ENCODE measurements around the gene FNDC3B.

The FNDC3B gene

GRCh38 chr3:172266103-172266502 is 226.7 kb downstream of the FNDC3B start:
- intact Hi-C loops (cut with DNase I), result no loop called here
- no peak for DNase-seq

GRCh38 chr3:172268425-172268824 is 229.0 kb downstream of the FNDC3B start:
- DNase-seq, result no peak
- intact Hi-C loops (cut with DNase I), result no loop called here

- intact Hi-C loops (cut with DNase I), result no loop called here
- DNase-seq, result no peak
These were observed 229.5 kb downstream of the FNDC3B start for GRCh38 chr3:172268868-172269267.

DNA sequence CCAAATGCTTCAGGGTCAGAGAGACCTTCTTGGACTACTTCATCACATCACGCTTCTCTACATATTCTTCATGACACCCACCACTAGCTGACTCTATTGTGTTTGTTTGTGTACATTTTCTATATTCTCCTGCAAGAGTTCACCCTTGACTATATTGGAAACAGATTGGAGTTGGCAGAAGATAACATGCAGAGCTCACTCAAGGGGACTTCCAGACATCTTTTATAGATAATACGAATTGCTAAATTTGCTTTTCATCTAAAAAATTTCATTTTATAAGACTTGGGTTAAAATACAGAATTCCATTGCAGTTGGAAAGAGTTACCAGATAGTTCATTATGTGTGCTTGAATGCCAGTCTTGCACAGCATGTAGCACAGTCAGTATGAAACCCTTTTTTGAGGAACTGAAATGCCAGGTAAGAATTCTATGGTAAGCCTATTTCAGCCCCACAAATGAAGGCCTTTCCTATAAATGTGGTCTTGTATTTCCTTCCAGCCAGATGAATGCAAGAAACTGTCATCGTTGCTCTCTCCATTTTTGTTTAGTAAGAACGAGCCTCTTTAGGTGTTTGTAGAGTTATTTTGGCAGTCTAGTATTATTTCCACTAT is 231.3 kb downstream of the FNDC3B start:
- intact Hi-C loops (cut with DNase I), result no loop called here
- no peak for DNase-seq

DNA sequence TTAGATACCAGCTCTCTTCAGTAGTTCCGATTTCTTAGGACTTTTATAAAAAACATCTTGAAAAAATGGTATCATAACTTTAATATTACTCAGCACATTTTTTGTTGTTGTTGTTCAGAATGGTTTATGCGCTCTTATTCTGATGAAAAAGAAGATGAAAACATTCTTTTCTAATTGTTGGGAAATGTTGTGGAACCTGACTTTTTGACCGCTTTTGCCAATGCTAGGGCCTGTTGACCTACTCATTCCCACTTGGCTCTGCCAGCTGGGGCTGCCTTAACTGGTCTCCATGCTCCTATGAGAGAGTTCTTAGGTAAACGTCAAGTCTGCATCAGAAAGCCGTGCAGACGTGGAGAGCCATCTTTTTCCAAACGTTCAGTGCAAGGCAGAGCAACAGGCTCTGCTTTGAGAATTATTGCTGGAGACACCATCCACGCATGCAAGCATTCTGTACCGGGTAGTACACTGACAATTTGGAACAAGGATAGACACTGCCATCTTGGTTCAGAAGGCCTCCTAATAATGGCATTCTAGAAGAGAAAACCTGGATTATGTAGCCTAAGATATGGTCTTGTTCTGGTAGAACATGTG is 232.1 kb downstream of the FNDC3B start:
- intact Hi-C loops (cut with DNase I), result no loop called here
- no peak for DNase-seq

DNA sequence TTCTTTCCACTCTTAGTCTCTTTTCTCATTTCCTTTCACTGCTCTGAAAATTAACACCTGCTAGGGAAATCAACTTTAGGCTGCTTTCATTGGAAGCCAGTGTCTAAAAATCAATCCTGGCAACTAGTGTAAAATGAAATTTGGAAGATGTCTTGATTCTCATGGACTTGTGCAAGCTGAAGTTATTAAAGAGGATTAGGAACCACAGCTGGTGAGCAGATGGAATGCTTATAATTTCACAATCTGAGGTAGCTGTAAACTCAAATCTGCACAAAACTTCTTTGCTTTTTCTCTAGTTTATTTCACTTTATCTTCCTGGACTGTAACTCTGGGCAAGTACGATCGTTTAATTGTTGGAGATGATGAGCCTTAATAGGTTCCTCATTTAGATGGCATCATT is 233.3 kb downstream of the FNDC3B start:
- DNase-seq, result no peak
- intact Hi-C loops (cut with DNase I), result no loop called here

- intact Hi-C loops (cut with DNase I), result no loop called here
- no peak for DNase-seq
These were observed 234.0 kb downstream of the FNDC3B start for GRCh38 chr3:172273378-172273777.

GRCh38 chr3:172274906-172275305 is 235.5 kb downstream of the FNDC3B start:
- intact Hi-C loops (cut with DNase I), result no loop called here
- no peak for DNase-seq

DNA sequence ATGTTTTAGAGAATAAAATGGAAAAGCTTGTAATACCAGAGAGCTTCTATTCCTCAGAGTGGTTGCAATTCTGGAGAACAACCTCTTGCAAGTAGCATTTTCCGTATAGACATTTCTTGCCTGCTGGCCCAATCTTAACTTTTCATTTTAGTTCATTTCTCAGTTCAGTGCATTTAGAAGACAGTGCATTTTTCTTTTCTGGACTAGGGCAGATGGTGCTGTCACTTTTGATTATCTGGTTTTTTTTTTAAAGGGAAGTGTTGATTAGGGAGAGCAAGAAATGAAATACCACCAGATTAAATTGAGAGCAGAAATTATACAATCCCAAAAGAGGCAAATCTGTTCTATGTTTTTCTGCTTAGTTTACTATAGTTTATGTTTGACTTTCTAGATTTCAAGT is 236.2 kb downstream of the FNDC3B start:
- no peak for DNase-seq
- intact Hi-C loops (cut with DNase I), result no loop called here

DNA sequence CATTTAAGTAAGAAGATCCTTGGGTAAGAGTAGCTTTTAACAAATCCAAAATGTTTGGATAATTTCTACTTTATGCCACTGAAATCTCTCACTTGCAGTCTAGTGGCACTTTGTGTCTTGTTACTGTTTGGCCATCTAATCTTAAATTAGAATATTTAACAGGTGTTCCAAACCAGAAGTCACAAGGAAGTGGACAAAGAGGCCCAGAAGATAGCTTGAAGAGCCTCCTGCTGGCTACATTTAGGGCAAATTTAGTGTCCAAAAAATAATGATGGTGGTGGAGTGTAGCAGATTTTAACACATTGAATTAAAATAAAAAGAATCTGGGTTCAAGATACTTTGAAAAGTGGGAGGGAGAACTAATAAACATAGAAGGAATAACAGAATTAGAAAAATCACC is 236.7 kb downstream of the FNDC3B start:
- intact Hi-C loops (cut with DNase I), result no loop called here
- DNase-seq, result no peak

DNA sequence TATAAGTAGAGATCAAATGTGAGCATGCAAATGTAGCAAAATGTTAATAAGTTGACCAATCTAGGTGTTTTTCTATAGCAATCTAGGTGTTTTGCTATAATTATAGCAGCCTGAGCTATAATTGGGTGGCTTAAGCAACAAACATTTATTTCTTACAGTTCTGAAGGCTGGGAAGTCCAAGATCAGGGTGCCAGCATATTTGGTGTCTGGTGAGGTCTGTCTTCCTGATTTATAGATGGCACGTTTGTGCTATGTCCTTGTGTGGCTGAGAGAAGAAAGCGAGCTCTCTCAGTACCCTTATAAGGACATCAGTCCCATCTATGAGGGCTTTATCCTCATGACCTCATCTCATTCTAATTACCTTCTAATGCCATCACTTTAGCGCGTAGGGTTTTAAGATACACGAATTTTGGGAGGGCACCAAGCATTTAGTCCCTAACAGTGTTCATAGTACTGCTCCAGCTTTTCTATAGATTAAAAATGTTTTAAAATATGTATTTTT is 237.8 kb downstream of the FNDC3B start:
- DNase-seq, result no peak
- intact Hi-C loops (cut with DNase I), result no loop called here

- intact Hi-C loops (cut with DNase I), result no loop called here
- no peak for DNase-seq
These were observed 239.8 kb downstream of the FNDC3B start for GRCh38 chr3:172279191-172279640.

- no peak for DNase-seq
- intact Hi-C loops (cut with DNase I), result no loop called here
These were observed 240.6 kb downstream of the FNDC3B start for GRCh38 chr3:172279974-172280373.

DNA sequence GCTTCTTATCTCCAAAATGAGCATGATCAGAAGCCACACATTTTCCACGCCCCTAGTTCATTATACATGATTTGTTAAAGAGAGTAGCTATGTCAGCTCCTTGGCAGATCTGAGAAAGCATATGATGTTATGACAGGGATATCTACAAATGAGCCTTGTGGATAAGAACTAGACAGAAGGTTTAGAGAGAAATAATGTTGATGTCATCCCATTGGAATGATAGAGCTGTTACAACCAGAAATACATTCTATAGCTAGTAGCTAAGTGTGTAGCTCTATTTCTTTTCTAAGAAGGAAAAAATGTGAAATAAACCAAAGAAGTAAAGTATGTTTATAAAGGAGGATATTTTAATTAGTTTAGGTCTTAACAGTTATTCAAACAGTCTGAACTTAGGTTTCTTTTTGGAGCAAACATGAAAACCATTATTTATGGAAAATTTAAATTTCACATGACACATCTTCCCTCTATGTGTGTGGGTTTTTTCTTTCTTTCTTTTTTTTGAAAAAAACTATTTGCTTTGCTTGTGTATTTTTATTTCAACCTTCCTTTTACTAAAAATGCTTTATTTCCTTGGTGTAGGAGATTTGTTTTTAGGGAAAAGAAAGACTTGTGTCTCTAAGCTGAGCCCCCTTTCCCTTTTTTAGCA is 241.2 kb downstream of the FNDC3B start:
- DNase-seq, result no peak
- intact Hi-C loops (cut with DNase I), result no loop called here

DNA sequence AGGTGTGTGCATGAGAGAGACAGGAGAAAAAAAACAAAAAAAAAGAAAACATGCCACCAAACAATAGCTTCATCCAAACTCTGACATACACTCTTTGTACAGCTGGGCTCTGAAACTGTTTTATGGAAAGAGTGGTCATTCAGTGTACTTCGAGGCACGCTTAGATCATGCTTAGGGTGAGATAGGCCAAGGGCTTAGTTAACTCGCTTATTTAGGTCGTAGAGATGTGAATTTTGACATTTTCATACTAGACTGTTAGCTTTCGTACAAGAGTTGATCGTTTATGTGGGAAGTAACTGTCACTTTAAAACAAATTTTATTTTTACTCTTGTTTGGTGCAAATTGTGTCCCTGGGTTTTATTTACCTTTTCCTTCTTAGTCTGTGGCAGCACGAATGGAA is 242.5 kb downstream of the FNDC3B start:
- no peak for DNase-seq
- intact Hi-C loops (cut with DNase I), result no loop called here

DNA sequence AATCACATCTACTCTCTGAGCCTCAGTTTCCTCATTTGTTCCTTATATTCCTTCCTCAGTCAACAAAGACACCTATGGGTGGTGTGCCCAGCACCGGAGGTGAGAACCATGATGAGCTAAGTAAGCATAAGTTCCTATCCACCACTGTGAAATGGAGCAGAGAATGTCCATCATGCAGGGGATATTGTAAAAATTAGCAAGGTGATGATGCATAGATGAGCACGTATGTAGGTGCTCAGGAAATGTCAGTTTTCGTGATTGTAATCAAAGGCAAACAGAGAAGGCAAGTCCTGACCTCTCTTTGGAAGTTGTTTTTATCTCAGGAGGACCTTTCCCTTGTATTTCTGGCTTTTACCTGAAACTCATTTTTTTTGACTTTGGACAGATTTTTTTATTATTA is 243.5 kb downstream of the FNDC3B start:
- intact Hi-C loops (cut with DNase I), result no loop called here
- DNase-seq, result no peak

GRCh38 chr3:172283841-172284357 is 244.5 kb downstream of the FNDC3B start:
- intact Hi-C loops (cut with DNase I), result no loop called here

DNA sequence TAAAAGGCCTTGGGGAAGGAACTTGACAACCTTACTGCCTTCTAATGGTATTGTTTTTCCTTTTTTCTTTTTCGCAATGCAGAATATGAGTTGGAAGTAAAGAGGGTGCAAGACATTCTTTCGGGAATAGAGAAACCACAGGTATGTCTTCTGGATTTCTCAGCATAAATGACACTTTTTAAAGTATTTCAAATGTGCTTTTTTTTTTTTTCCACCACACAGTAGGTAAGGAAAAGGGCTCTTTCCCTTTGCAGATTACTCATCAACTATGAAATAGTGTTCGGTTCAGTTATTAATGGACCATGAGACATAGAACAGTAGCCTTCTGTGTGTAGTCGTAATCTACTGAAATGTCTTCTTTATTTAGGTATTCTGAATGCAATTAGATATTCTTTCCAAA is 246.5 kb downstream of the FNDC3B start:
- no peak for DNase-seq

More at GRCh38 chr3:172283841-172284357, 244.5 kb downstream of the FNDC3B start:
- DNase-seq, result no peak

DNA sequence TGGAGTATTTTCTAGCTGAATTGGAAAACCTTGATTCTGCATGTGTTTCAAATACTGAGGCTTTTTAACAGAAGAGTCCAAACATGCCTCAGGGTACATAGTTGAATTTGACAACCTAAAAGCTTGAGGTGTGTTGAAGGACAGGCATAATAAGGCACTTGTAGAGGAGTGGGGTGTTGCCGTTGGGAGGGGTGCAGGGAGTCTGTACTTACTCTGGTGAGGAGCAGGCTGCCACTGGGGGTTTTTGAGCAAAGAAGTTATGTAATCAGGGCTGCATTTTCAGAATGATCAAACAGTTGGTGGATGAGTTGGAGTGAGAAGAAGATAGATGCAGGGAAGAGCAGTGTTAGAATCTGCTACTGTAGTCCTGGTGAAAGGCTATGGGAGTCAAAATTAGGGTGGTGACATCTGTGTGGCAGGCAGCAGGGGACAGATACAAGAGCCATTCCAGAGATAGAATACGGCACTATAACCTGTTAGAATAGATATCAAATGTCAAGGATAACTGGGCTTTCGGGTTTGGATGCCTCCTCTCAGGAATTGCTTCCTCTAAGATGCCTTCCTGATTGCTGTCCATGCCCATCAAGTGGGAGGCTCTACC is 247.3 kb downstream of the FNDC3B start:
- DNase-seq, result no peak
- intact Hi-C loops (cut with DNase I), result no loop called here

More for the DNA sequence above, 246.5 kb downstream of the FNDC3B start:
- intact Hi-C loops (cut with DNase I), result no loop called here

DNA sequence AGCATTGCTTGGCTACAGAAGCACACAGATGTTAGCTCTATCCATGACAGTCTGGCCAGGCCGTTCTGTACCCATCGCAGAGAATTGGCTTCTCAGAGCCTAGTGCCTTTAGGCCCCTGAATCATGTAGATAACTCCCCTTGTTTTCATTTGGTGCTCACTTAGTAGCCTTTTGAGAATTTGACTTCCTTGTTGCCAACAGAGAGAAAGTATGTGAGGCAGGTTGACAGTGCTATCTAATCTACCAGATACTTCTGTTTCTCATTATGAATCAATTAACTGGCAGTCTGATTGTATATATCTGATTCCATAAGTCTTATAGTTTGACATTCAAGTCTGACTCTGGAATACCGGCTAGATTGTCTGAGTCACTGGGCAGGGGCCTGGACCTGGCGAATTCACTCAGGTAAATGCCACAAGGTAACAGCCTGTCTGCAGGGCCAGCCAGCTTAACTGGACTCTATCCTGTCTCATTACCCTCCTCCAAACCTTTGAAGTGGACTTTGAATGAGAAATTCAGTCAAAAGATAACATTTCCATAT is 248.6 kb downstream of the FNDC3B start:
- no peak for DNase-seq
- intact Hi-C loops (cut with DNase I), result no loop called here

DNA sequence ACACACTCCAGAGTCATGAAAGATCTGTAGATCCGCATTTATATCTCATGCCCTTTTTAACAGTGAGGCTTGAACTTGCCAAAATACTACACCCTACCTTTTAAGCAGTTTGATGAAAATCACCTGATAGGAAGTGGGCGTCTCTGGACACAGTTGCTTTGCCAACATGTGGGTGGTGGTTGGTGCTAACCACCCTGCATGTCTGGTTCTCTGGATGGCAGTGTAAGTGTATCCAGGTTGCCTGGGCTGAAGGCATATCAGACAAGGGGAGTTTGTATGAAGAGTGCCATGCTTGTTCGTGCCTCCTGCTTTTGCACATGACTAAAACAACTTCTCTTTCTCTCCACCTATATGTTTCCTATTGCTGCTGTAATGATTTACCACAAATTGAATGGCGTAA is 249.3 kb downstream of the FNDC3B start:
- intact Hi-C loops (cut with DNase I), result no loop called here
- no peak for DNase-seq

Data from posterior cingulate gyrus (tissue), 11 donors.